IMR-90 (cell line): Measurements from ENCODE around the gene PXYLP1. TPM values are rescaled to one million over a fixed set of nuclear protein-coding genes. Genes with fewer than 3 reads are reported as not detected.

Source experiments
- ATAC-seq: fragments of 200-7000 bp; cut with Tn5 transposase; 2 replicates; pipeline ENCODE4 v1.9.1; 2020; ENCODE audit warnings: low read depth, mild to moderate bottlenecking, moderate library complexity
- BruUV-seq: library from RNA; stranded (reverse); fragments of 400-500 nt; replicated peaks from 2 replicates; lab custom pipeline; 2021; lab: Mats Ljungman, UMichigan
- CTCF ChIA-PET: fragments of 300-600 bp; formaldehyde crosslinking; extraction: SDS; loops from one replicate; lab custom pipeline; 2021; ENCODE audit warnings: antibody characterized with exemption; lab: Yijun Ruan, JAX
- POLR2A ChIA-PET: fragments of 300-600 bp; sonication (Branson Sonifier 250); formaldehyde crosslinking; loops from one replicate; lab custom pipeline; 2022; ENCODE audit warnings: antibody characterized with exemption; ENCODE audit not compliant: unreplicated experiment; lab: Charles Lee
- DNase-seq: peaks from one replicate; pipeline ENCODE4 v3.0.0; 2013
- H2AFZ ChIP-seq: replicated peaks from 2 replicates; pipeline ENCODE3; 2013; ENCODE audit warnings: low read length, mild to moderate bottlenecking; ENCODE audit not compliant: poor library complexity
- H2AK5ac ChIP-seq: 2 replicates; pipeline ENCODE4 v1.6.1; 2013; ENCODE audit warnings: low read depth, low read length, inconsistent platforms
- H2AK9ac ChIP-seq: replicated peaks from 2 replicates; pipeline ENCODE3; 2013; ENCODE audit warnings: mild to moderate bottlenecking, low read depth, low read length, moderate library complexity; ENCODE audit not compliant: poor library complexity
- H2BK120ac ChIP-seq: 2 replicates; pipeline ENCODE4 v1.6.1; 2013; ENCODE audit warnings: low read depth, low read length, inconsistent platforms
- H2BK15ac ChIP-seq: 3 replicates; pipeline ENCODE4 v1.6.1; 2013; ENCODE audit warnings: low read depth, low read length, inconsistent platforms
- H2BK20ac ChIP-seq: 2 replicates; pipeline ENCODE4 v1.6.1; 2013; ENCODE audit warnings: low read depth, mild to moderate bottlenecking, inconsistent platforms, low read length, moderate library complexity
- H2BK5ac ChIP-seq: 2 replicates; pipeline ENCODE4 v1.6.1; 2013; ENCODE audit warnings: mild to moderate bottlenecking, low read depth, low read length, inconsistent platforms; ENCODE audit not compliant: poor library complexity, severe bottlenecking
- H3K14ac ChIP-seq: replicated peaks from 2 replicates; pipeline ENCODE4 v1.6.1; 2013; ENCODE audit warnings: low read depth, low read length, inconsistent platforms
- H3K18ac ChIP-seq: 2 replicates; pipeline ENCODE4 v1.6.1; 2013; ENCODE audit warnings: low read depth, low read length, control low read depth
- H3K23ac ChIP-seq: 2 replicates; pipeline ENCODE4 v1.6.1; 2013; ENCODE audit warnings: low read depth, low read length, inconsistent platforms
- H3K27ac ChIP-seq: 2 replicates; pipeline ENCODE4 v1.5.1; 2013; ENCODE audit warnings: mild to moderate bottlenecking, control low read depth, low read length; ENCODE audit not compliant: insufficient read depth
- H3K27me3 ChIP-seq: 2 replicates; pipeline ENCODE4 v1.6.1; 2013; ENCODE audit warnings: low read length; ENCODE audit not compliant: control insufficient read depth, insufficient read depth
- H3K36me3 ChIP-seq: 2 replicates; pipeline ENCODE4 v1.6.1; 2013; ENCODE audit warnings: low read length, mixed read lengths; ENCODE audit not compliant: control insufficient read depth, insufficient read depth
- H3K4ac ChIP-seq: 2 replicates; pipeline ENCODE4 v1.6.1; 2013; ENCODE audit warnings: low read depth, low read length, inconsistent platforms
- H3K4me1 ChIP-seq: 2 replicates; pipeline ENCODE4 v1.6.1; 2013; ENCODE audit warnings: low read length, mixed read lengths; ENCODE audit not compliant: control insufficient read depth, insufficient read depth
- H3K4me2 ChIP-seq: 2 replicates; pipeline ENCODE4 v1.6.1; 2013; ENCODE audit warnings: low read depth, mild to moderate bottlenecking, control low read depth, low read length, moderate library complexity
- H3K4me3 ChIP-seq: 2 replicates; pipeline ENCODE4 v1.5.1; 2013; ENCODE audit warnings: low read depth, mild to moderate bottlenecking, control low read depth, low read length, moderate library complexity; ENCODE audit not compliant: insufficient read depth
- H3K56ac ChIP-seq: 2 replicates; pipeline ENCODE4 v1.6.1; 2013; ENCODE audit warnings: low read length, inconsistent platforms; ENCODE audit not compliant: insufficient read depth; ENCODE audit errors: extremely low read depth
- H3K79me1 ChIP-seq, 2 experiments: 2 replicates each; pipeline ENCODE4 v1.6.1; 2013; ENCODE audit warnings: low read length in 2 of 2, inconsistent platforms in 1 of 2, low read depth in 1 of 2
- H3K9ac ChIP-seq: 2 replicates; pipeline ENCODE4 v1.6.1; 2013; ENCODE audit warnings: low read depth, low read length, control low read depth
- H3K9me1 ChIP-seq: 2 replicates; pipeline ENCODE4 v1.6.1; 2013; ENCODE audit warnings: low read length, inconsistent platforms; ENCODE audit not compliant: insufficient read depth
- H3K9me3 ChIP-seq: 2 replicates; pipeline ENCODE4 v1.6.1; 2013; ENCODE audit warnings: low read length; ENCODE audit not compliant: control insufficient read depth, insufficient read depth
- H4K20me1 ChIP-seq: 2 replicates; pipeline ENCODE4 v1.6.1; 2013; ENCODE audit warnings: low read length, inconsistent platforms; ENCODE audit not compliant: insufficient read depth
- H4K5ac ChIP-seq: 2 replicates; pipeline ENCODE4 v1.6.1; 2013; ENCODE audit warnings: mild to moderate bottlenecking, low read depth, low read length, control low read depth
- H4K8ac ChIP-seq, 2 experiments: 2 replicates each; pipeline ENCODE4 v1.6.1; 2013; ENCODE audit warnings: low read depth in 2 of 2, low read length in 2 of 2, control low read depth in 1 of 2, inconsistent platforms in 1 of 2
- H4K91ac ChIP-seq: 2 replicates; pipeline ENCODE4 v1.6.1; 2013; ENCODE audit warnings: low read depth, low read length, inconsistent platforms; ENCODE audit not compliant: insufficient read depth
- BHLHE40 ChIP-seq: fragments of 150-350 bp; IDR thresholded peaks from 2 replicates; pipeline ENCODE4 v1.6.1; 2016; ENCODE audit warnings: mild to moderate bottlenecking, low read depth, low read length
- CEBPB ChIP-seq: IDR thresholded peaks from 2 replicates; pipeline ENCODE4 v1.6.1; 2012; ENCODE audit warnings: low read depth, low read length, improper control_type of control experiment
- CHD1 ChIP-seq: IDR thresholded peaks from 2 replicates; pipeline ENCODE4 v1.6.1; 2012; ENCODE audit warnings: low read depth, low read length, improper control_type of control experiment
- FOS ChIP-seq: fragments of 150-350 bp; IDR thresholded peaks from 2 replicates; pipeline ENCODE4 v1.6.1; 2016; ENCODE audit warnings: low read depth, low read length
- MAFK ChIP-seq: IDR thresholded peaks from 2 replicates; pipeline ENCODE4 v1.6.1; 2012; ENCODE audit warnings: low read depth, low read length, improper control_type of control experiment
- MAZ ChIP-seq: IDR thresholded peaks from 2 replicates; pipeline ENCODE4 v1.6.1; 2012; ENCODE audit warnings: low read depth, mild to moderate bottlenecking, low read length, improper control_type of control experiment, moderate library complexity, borderline replicate concordance
- MXI1 ChIP-seq: IDR thresholded peaks from 2 replicates; pipeline ENCODE4 v1.6.1; 2012; ENCODE audit warnings: low read depth, mild to moderate bottlenecking, low read length, moderate library complexity, borderline replicate concordance
- NFE2L2 ChIP-seq: fragments of 150-350 bp; IDR thresholded peaks from 2 replicates; pipeline ENCODE4 v1.6.1; 2016; ENCODE audit warnings: low read depth, mild to moderate bottlenecking, low read length
- POLR2A ChIP-seq: IDR thresholded peaks from 2 replicates; pipeline ENCODE4 v1.6.1; 2012; ENCODE audit warnings: mild to moderate bottlenecking, low read depth, low read length
- RAD21 ChIP-seq: IDR thresholded peaks from 2 replicates; pipeline ENCODE4 v1.6.1; 2012; ENCODE audit warnings: low read length, improper control_type of control experiment
- RCOR1 ChIP-seq: IDR thresholded peaks from 2 replicates; pipeline ENCODE4 v1.6.1; 2012; ENCODE audit warnings: mild to moderate bottlenecking, low read length, improper control_type of control experiment; ENCODE audit not compliant: insufficient replicate concordance
- RFX5 ChIP-seq: IDR thresholded peaks from 2 replicates; pipeline ENCODE4 v1.8.0; 2012; ENCODE audit warnings: low read depth, mild to moderate bottlenecking, low read length, moderate library complexity
- SMC3 ChIP-seq: fragments of 150-350 bp; IDR thresholded peaks from 2 replicates; pipeline ENCODE4 v1.6.1; 2016; ENCODE audit warnings: low read depth, mild to moderate bottlenecking, antibody characterized with exemption, low read length, moderate library complexity
- WGBS, 2 experiments: methylation state at CpG; one replicate each; pipeline versions ENCODE4 v1.1.5 to v1.1.7; 2013; ENCODE audit warnings: missing lambda C conversion rate in 2 of 2; ENCODE audit not compliant: insufficient read length in 1 of 2; ENCODE audit errors: extremely low coverage in 2 of 2; 5-methylcytosine and 5-hydroxymethylcytosine counted together
- dilution Hi-C: fragments of 300-500 bp; cut with HindIII; formaldehyde crosslinking; loops from one replicate; pipeline ENCODE4 v1.14.3; 2018; ENCODE audit warnings: low sequenced_read_pairs; ENCODE audit not compliant: unreplicated experiment
- in situ Hi-C: fragments of 300-500 bp; cut with MboI; formaldehyde crosslinking; loops from 3 replicates; pipeline ENCODE4 v1.14.3; 2019; ENCODE audit warnings: low sequenced_read_pairs, inconsistent platforms, mixed read lengths
- intact Hi-C: fragments of 100-400 bp; cut with micrococcal nuclease; formaldehyde crosslinking; loops from 2 replicates; pipeline ENCODE4 v1.10.0; 2022
- polyA plus RNA-seq, 3 experiments: library from polyadenylated mRNA; depleted of rRNA; stranded (reverse); fragments of >200 nt; gene quantifications; 2 replicates each; pipeline ENCODE4 v1.2.3, GENCODE V29; 2012; ENCODE audit warnings: low replicate concordance in 1 of 3
- total RNA-seq: library from RNA; depleted of rRNA; stranded (reverse); fragments of >200 nt; gene quantifications from 2 replicates; pipeline ENCODE4 v1.2.3, GENCODE V29; 2012
- TF ChIP-seq, protein P1 (sequence below): conservative IDR thresholded peaks from 2 replicates; pipeline ENCODE4 v1.5.1; 2012; ENCODE audit warnings: mild to moderate bottlenecking, low read depth, low read length, improper control_type of control experiment
- TF ChIP-seq, protein P2 (sequence below): fragments of 150-350 bp; IDR thresholded peaks from 2 replicates; pipeline ENCODE4 v1.6.1; 2017; ENCODE audit warnings: mild to moderate bottlenecking, antibody characterized with exemption, low read length, low read depth
- TF ChIP-seq, protein P3 (sequence below): fragments of 150-350 bp; IDR thresholded peaks from 2 replicates; pipeline ENCODE4 v1.6.1; 2016; ENCODE audit warnings: low read depth, mild to moderate bottlenecking, low read length, moderate library complexity, borderline replicate concordance

Gene PXYLP1
- total and polyA plus RNA-seq, 2 of the 4 experiments (the other 2 are of a cell fraction): 11.7 to 15.6 TPM

DNA sequence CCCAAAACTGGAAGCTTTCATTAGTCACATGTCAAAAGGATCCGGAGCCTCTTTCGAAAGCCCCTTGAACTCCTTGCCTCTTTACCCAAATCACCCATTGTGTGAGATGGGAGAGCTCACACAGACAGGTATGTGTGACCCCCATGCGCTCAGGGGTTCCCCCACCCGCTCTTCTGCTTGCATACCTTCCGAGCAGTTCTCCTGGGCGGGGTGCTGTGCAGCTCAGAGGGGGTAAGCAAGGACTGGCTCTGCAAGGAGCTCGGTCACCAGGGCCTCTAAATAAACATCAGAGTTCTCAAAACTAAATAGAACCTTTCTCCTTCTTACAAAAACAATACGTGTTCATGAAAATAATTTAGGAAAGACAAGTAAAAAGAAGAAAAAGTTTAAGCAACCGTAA is 55.7 kb downstream of the PXYLP1 start:
- H4K91ac ChIP-seq: no peak overlapping the region
- H3K56ac ChIP-seq: no peak overlapping the region
- H4K8ac ChIP-seq: no peak overlapping the region
- no peak overlapping the region for H3K4me3 ChIP-seq
- no CpG with 5 or more reads among the region's 9 CpGs for WGBS, 2 experiments
- no peak overlapping the region for H3K14ac ChIP-seq
- H3K9me1 ChIP-seq: peaks cover 4% of the 10 kb centered on the region; the same call in 1 of the 2 replicates
- no peak overlapping the region for H4K5ac ChIP-seq
- ChIA-PET POLR2A (no interaction called here), CTCF (no interaction called here)
- intact Hi-C loops: no loop called here
- in situ Hi-C loops: no loop called here
- H3K4me2 ChIP-seq: no peak overlapping the region
- H4K20me1 ChIP-seq: no peaks in the 10 kb centered on the region
- no peaks in the 10 kb centered on the region for H3K79me1 ChIP-seq
- no TSS peak for BruUV-seq
- ATAC-seq: no peak
- H3K36me3 ChIP-seq: peaks cover 7% of the 10 kb centered on the region; the same call in 1 of the 2 replicates
- H2BK20ac ChIP-seq: no peak overlapping the region
- H2BK15ac ChIP-seq: no peak overlapping the region
- no peak overlapping the region for H2BK120ac ChIP-seq
- H2AK5ac ChIP-seq: no peak overlapping the region
- no peak overlapping the region for H3K9ac ChIP-seq
- dilution Hi-C loops: no loop called here
- H3K23ac ChIP-seq: no peak overlapping the region
- H3K4ac ChIP-seq: no peak overlapping the region
- no peak overlapping the region for H3K18ac ChIP-seq
- no peak overlapping the region for H2AK9ac ChIP-seq
- DNase-seq: no peak
- H3K27me3 ChIP-seq: no peaks in the 10 kb centered on the region
- peaks cover 2% of the 10 kb centered on the region; the same call in 1 of the 2 replicates for H3K4me1 ChIP-seq
- no peaks in the 10 kb centered on the region for H3K9me3 ChIP-seq
- no peak overlapping the region for H3K27ac ChIP-seq
- no peak overlapping the region for H2BK5ac ChIP-seq
- no peak overlapping the region for H2AFZ ChIP-seq
- TF ChIP-seq, protein P1, sequence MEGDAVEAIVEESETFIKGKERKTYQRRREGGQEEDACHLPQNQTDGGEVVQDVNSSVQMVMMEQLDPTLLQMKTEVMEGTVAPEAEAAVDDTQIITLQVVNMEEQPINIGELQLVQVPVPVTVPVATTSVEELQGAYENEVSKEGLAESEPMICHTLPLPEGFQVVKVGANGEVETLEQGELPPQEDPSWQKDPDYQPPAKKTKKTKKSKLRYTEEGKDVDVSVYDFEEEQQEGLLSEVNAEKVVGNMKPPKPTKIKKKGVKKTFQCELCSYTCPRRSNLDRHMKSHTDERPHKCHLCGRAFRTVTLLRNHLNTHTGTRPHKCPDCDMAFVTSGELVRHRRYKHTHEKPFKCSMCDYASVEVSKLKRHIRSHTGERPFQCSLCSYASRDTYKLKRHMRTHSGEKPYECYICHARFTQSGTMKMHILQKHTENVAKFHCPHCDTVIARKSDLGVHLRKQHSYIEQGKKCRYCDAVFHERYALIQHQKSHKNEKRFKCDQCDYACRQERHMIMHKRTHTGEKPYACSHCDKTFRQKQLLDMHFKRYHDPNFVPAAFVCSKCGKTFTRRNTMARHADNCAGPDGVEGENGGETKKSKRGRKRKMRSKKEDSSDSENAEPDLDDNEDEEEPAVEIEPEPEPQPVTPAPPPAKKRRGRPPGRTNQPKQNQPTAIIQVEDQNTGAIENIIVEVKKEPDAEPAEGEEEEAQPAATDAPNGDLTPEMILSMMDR: no peak
- TF ChIP-seq MAZ (no peak), CEBPB (no peak), NFE2L2 (no peak), CHD1 (no peak), BHLHE40 (no peak), SMC3 (no peak), MAFK (no peak), MXI1 (no peak), RFX5 (no peak), FOS (no peak), RCOR1 (no peak), RAD21 (no peak), POLR2A (no peak)
- TF ChIP-seq, protein P2, sequence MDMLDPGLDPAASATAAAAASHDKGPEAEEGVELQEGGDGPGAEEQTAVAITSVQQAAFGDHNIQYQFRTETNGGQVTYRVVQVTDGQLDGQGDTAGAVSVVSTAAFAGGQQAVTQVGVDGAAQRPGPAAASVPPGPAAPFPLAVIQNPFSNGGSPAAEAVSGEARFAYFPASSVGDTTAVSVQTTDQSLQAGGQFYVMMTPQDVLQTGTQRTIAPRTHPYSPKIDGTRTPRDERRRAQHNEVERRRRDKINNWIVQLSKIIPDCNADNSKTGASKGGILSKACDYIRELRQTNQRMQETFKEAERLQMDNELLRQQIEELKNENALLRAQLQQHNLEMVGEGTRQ: no peak
- TF ChIP-seq, protein P3, sequence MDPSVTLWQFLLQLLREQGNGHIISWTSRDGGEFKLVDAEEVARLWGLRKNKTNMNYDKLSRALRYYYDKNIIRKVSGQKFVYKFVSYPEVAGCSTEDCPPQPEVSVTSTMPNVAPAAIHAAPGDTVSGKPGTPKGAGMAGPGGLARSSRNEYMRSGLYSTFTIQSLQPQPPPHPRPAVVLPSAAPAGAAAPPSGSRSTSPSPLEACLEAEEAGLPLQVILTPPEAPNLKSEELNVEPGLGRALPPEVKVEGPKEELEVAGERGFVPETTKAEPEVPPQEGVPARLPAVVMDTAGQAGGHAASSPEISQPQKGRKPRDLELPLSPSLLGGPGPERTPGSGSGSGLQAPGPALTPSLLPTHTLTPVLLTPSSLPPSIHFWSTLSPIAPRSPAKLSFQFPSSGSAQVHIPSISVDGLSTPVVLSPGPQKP: no peak
